CD4-positive, alpha-beta T cell treated with Interleukin-15 for 4 hours (primary cell): ENCODE results near the gene TPCN1.

ENCODE experiments used
- DNase-seq: peaks from one replicate; pipeline ENCODE4 v3.0.0-alpha.2; 2020; ENCODE audit warnings: low spot score

TPCN1 gene

DNA sequence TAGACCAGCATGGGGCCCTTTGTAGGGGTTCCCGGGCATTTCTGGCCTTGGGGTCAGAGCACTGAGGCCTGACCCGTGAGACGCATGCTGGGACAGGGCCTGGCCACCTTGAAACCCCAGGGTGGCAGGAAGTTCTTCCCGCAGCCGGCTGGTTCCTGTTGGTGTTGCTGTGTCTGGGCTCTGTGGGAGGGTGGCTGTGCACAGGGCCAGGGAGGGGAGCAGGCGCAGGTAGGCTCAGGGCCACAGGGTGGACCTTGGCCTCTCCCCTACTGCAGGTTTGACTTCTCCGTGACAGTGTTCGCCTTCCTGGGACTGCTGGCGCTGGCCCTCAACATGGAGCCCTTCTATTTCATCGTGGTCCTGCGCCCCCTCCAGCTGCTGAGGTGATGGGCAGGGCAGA lies 65.4 kb downstream of the TPCN1 start:
- DNase-seq, result no peak

GRCh38 chr12:113287146-113287898 lies 66.1 kb downstream of the TPCN1 start:
- DNase-seq, result no peak

DNA sequence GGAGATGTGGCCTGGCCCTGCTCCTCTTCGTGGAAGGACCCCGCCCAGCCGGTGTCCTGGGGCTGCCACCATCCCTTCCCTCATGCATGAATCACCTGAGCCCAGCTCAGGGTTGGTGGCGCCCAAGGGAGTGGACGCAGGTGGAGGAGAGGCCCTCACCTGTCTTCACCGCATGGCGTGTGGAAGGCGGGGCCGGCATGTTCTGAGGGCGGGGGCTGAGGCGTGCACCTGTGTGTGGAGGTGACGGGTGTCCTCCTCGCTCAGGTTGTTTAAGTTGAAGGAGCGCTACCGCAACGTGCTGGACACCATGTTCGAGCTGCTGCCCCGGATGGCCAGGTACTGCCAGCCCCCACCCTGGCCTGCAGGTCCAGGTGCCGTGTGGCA lies 66.6 kb downstream of the TPCN1 start:
- DNase-seq, result no peak

GRCh38 chr12:113289361-113289760 lies 68.1 kb downstream of the TPCN1 start:
- DNase-seq, result no peak

DNA sequence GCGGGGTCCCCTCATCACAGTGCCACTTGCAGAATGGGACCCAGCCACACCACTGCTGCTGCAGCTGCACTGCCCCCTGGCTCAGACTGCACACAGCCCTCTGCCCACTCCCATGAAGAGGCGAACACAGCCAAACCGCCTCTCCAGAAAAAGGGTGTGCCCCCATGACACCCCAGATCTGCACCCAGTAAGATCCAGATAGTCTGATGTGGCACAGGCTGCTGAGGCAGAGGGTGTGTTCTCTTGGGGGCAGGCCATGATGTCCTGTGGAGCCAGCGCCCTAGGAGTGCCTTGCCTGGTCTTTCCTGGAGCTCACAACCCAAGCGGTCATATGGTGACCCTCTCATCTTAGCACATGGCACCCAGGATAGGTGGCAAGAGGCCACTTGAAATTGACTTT lies 69.2 kb downstream of the TPCN1 start:
- DNase-seq, result no peak

DNA sequence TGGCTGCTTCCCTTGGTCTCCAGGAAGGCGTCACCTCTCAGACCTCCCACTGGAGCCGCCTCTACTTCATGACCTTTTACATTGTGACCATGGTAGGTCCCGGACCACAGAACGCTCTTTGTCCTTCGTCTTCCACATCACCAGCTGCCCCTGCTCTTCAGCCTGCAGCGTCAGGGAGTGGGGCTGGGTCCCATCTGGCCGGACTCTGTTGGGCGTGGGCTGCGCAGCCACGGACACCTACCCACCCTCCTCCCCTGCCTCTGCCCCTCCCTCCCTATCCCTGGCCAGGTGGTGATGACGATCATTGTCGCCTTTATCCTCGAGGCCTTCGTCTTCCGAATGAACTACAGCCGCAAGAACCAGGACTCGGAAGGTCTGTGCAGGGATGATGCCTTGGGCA lies 70.3 kb downstream of the TPCN1 start:
- no peak for DNase-seq

DNA sequence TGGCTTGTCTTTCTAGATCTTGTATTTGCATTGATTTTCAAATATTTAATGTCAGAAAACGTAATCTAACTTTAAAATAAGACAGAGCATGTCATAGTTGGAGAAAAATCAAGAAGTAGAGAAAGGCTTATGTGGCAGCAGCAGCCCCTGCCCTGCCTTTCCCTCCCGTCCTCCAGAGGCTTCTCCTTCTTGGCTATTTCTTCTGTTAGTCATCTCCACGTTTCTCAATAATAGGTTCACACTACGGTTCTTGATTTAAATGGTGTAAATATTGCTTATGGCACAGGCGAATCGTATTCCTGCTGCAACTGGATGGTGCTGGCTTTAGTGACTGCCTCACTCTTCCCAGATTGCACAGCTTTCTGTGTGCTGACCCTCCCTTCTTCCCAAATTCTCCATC lies 70.8 kb downstream of the TPCN1 start:
- no peak for DNase-seq

DNA sequence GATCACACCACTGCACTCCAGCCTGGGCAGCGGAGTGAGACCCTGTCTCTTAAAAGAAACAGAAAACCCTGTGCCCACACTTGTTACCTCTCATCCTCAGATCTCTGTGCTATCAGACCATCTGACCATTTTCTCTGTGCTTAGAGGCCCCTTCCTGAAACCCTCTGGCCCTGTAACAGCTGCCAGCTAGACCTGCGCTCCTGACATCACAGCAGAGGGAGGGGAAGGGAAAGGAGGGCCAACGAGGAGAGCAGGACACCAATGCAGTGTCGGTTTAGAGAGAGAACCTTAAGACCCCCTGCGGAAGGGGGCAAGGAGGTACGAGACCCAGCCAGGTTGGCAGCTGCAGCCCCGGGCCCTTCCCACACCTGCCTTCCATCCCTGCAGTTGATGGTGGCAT lies 71.3 kb downstream of the TPCN1 start:
- no peak for DNase-seq

DNA sequence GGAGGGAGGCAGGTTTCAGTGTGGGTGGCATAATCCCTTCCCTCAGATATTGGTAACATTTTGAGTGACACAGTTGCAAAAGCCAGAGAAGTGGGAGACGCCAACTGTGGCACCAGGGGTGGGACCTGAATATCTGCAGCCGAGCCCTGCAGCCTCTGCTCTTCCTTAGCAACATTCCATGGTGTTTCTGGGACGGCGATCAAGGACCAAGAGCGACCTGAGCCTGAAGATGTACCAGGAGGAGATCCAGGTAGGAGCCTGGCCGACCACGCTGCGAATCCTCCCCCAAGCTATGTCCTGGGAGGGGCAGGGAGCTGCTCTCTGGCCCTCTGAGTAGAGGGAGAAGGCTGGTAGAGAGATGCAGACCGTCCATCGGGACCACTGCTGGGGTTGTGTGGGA lies 71.8 kb downstream of the TPCN1 start:
- no peak for DNase-seq

- DNase-seq, result no peak
Observed at GRCh38 chr12:113295886-113296556, 74.8 kb downstream of the TPCN1 start.

GRCh38 chr12:113296557-113297213 lies 75.4 kb downstream of the TPCN1 start:
- no peak for DNase-seq

GRCh38 chr12:113297214-113297587 lies 75.9 kb downstream of the TPCN1 start:
- no peak for DNase-seq

GRCh38 chr12:113297621-113298471 lies 76.6 kb downstream of the TPCN1 start:
- DNase-seq, result no peak

GRCh38 chr12:113298472-113298817 lies 77.2 kb downstream of the TPCN1 start:
- no peak for DNase-seq

DNA sequence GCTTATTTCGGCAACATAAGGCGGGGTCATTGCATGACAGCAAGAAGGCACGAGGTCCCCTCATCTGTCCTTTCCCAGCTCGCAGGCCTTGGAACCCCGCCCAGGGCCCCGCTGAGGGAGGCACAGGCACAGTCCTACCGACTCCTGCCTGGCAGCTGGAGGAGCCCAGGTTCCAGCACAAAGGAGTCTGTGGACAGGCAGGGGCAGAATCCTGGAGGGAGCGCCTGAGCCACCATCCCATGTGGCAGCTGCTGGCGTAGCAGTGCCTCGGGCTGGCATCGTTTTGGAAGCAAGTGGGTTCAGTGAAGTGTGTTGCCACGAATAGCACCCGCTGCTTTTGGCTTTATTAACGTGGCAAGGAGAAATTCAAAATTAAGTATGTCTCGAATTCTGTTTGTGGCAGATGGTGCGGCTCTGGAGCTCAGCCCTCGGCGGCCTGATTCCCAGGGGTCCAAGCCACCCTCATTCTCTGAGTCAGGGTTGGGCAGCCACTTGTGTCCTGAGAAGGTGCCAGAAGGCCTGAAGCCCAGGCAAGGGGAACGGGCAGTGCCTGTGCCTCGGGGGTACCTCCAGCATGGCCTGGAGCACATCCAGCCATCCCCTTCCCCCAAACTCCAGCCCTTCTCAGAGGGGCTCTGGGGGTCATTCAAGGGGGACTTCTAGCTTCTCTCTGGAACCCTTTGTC lies 77.7 kb downstream of the TPCN1 start:
- no peak for DNase-seq

DNA sequence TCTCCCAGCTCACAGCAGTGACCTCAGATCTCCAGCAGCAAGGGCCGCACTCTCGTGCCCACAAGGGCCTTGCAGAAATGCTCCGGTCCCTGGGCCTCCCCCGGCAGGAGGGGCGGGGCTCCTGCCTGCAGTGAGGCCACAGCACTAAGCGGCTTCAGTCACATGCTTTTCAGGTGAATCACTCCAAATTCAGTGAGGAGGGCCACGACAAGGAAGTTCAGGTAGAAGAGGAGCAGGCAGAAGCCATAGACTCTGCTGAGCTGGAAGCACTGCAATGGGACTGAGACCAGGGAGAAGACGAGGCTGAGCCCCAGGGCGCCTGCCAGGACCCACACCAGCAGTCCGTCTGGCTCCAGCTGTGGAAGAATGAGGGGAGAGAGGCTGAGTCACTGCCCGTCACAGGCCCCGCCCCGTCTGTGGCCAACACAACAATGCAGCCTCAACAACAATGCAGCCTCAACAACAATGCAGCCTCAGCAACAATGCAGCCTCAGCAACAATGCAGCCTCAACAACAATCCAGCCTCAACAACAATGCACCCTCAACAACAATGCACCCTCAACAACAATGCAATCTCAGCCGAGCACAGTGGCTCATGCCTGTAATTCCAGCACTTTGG lies 78.5 kb downstream of the TPCN1 start:
- DNase-seq, result no peak

DNA sequence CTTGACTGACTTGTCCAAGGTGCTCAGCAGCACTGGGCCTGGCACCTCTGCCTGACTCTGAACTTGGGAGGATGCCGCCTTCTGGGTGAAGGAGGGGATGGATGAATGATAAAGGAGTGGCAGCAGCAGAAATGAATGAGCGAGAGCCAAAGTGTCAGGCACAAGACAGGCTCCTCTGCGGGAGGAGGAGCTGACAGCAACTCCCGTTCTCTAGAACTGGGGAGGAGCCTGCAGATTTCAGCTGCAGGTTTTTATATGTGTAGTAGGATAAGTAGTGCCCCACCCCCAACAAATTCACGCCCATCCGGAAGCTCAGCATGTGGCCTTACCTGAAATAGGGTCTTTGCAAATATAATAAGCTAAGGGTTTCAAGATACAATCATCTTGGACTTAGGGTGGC lies 80.5 kb downstream of the TPCN1 start:
- no peak for DNase-seq

GRCh38 chr12:113302466-113302865 lies 81.2 kb downstream of the TPCN1 start:
- no peak for DNase-seq

DNA sequence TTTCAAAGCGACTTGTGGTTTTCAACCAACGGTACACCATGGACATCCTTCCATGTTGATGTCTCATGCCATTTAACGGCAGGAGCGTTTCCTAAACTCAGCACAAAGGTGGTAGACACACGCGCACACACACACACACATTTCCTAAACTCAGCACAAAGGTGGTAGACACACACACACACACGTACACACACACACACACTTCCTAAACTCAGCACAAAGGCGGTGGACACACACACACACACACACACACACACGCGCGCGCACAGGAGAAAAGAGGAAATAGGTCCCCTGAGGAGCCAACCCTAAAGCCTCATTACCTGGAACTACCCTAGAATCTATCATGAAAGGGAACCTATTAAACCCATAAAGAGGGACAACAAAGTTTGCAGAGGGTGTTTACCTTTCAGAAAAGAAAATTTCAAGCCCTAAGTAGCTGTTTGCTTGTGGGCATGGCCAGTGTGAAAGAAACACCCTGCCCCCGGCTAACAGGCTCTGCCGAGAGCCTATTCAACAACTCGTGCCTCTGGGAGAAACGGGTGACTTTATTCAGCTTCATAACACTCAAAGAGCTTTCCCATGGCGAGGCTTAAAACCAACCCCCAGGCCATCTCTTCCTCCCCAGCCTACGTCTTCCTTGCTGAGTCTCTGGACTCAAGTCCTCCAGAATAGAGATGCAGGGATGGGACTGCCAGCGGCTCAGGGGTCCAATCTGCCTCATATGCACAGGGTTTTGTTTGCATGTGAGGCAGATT lies 81.8 kb downstream of the TPCN1 start:
- DNase-seq, result no peak

GRCh38 chr12:113305281-113305856 lies 84.1 kb downstream of the TPCN1 start:
- DNase-seq, result no peak
